Adrenal gland (tissue), 12 donors: ENCODE measurements around the gene ALB. TPM values are rescaled to one million over a fixed set of nuclear protein-coding genes. Genes with fewer than 3 reads are reported as not detected.

Source experiments
- DNase-seq, 7 donors: peaks; one replicate each; pipeline ENCODE4 v3.0.0-alpha.2; 2019 to 2020
- H3K27ac ChIP-seq, 5 donors: fragments of 200-600 bp; sonication (generic) in 4 of 5; 1 replicate in 3 of 5; 2 replicates in 2 of 5; pipeline versions ENCODE4 v1.5.1 to v1.8.0; 2016 to 2020; ENCODE audit warnings: mild to moderate bottlenecking in 1 of 5
- H3K27me3 ChIP-seq: fragments of 200-600 bp; 2 replicates; pipeline ENCODE4 v1.8.0; 2021
- H3K36me3 ChIP-seq, 2 donors: fragments of 200-600 bp; replicated peaks in 1 of 2; 1 replicate in 1 of 2; 2 replicates in 1 of 2; pipeline versions ENCODE4 v1.5.1 to v1.8.0; 2018 to 2022
- H3K4me1 ChIP-seq, 2 donors: fragments of 200-600 bp; replicated peaks in 1 of 2; 1 replicate in 1 of 2; 2 replicates in 1 of 2; pipeline versions ENCODE4 v1.5.1 to v1.8.0; 2018 to 2021
- H3K4me3 ChIP-seq, 4 donors: fragments of 200-600 bp; sonication (generic) in 3 of 4; one replicate each; pipeline ENCODE4 v1.5.1; 2016 to 2018
- H3K9me3 ChIP-seq, 3 donors: fragments of 200-600 bp; sonication (generic) in 1 of 3; replicated peaks in 1 of 3; 1 replicate in 2 of 3; 2 replicates in 1 of 3; pipeline versions ENCODE4 v1.5.1 to v1.8.0; 2016 to 2021
- CTCF ChIP-seq, 6 experiments: fragments of 450-650 bp in 4 of 6; fragments of 200-600 bp in 2 of 6; sonication (generic) in 1 of 6; IDR thresholded peaks; 1 replicate in 5 of 6; 2 replicates in 1 of 6; pipeline versions ENCODE4 v1.5.1 to v1.8.0; 2016 to 2021; ENCODE audit warnings: antibody characterized with exemption in 6 of 6, mild to moderate bottlenecking in 2 of 6, moderate library complexity in 1 of 6
- POLR2A ChIP-seq, 2 donors: fragments of 450-650 bp; IDR thresholded peaks; one replicate each; pipeline ENCODE4 v1.6.1; 2017; ENCODE audit warnings: antibody characterized with exemption in 2 of 2, mild to moderate bottlenecking in 2 of 2, moderate library complexity in 1 of 2
- WGBS, 4 donors: extraction: QIAGEN DNeasy Blood & Tissue Kit in 2 of 4; methylation state at CpG; one replicate each; pipeline versions ENCODE4 v1.1.5 to v1.1.7; 2013 to 2017; 5-methylcytosine and 5-hydroxymethylcytosine counted together
- intact Hi-C, 2 donors: fragments of 100-400 bp; cut with DNase I; formaldehyde crosslinking; loops; one replicate each; pipeline versions ENCODE4 v1.14.1 to v1.15.0; 2022 to 2023
- polyA plus RNA-seq, 3 donors: library from polyadenylated mRNA; stranded (reverse); fragments of 200-250 nt in 2 of 3; fragments of 350-450 nt in 1 of 3; fragmentation: Illumina TruSeq in 1 of 3; extraction: RNeasy Lipid Tissue Mini Kit (QIAGEN cat#74804) in 1 of 3; gene quantifications; one replicate each; pipeline ENCODE4 v1.2.3, GENCODE V29; 2013 to 2014
- total RNA-seq, 9 donors: library from RNA; depleted of rRNA in 4 of 9; stranded (reverse); fragments of >200 nt in 4 of 9; fragments of 120-200 nt in 1 of 9; fragmentation: NEBNext Ultra II Directional in 1 of 9; extraction: Animal tissue kit (Norgen Biotek cat#: 25700) in 1 of 9; gene quantifications; one replicate each; pipeline versions ENCODE4 v1.1.0 to v1.2.4, GENCODE V29; 2013 to 2023
- donor health status: healthy with polysubstance abuse.
- donor health status: Bipolar disorder and iron deficiency.
- donor health status: DM: yes; HTN: yes; CAD: no.
- donor health status: DM: no; HTN: no; CAD: no.
- donor health status: DM: no; HTN: no; CAD: no.
- donor health status: DM: yes; HTN: yes; CAD: no.

Gene ALB
- total and polyA plus RNA-seq, 12 donors, result 0.61 to 38.5 (median 5.3) TPM; not detected in 3

- Histone ChIP-seq H3K36me3 (no peaks in the 10 kb centered on the region), H3K27me3 (no peaks in the 10 kb centered on the region), H3K27ac (no peak overlapping the region), H3K4me3 (no peak overlapping the region), H3K4me1 (no peaks in the 10 kb centered on the region), H3K9me3 (no peaks in the 10 kb centered on the region)
- DNase-seq, result no peak
- intact Hi-C loops, result no loop called here
- 35 to 69% (median 65%) methylated on average over 1 of the region's 1 CpG for WGBS, 4 donors
- no peak for TF ChIP-seq CTCF (IDR thresholded peaks at IDR 0.05)
- no peak for TF ChIP-seq POLR2A (IDR thresholded peaks at IDR 0.05)
Observed at GRCh38 chr4:73470728-73471127, 66.6 kb downstream of the ALB start.

Other genes starting within 250 kb of the ALB start
- gene ANKRD17, start 145.5 kb upstream of the ALB start, total RNA-seq, result 10 to 100 TPM; 37.7 to 66.3 (median 52.8) TPM
- 10 to 100 TPM; 13.3 to 52.8 (median 14.5) TPM for gene ANKRD17, start 145.5 kb upstream of the ALB start, polyA plus RNA-seq
- 1 to 10 TPM in 3 of 9 donors, under 1 TPM in 1, not detected in 5; 0.83 to 1.5 (median 1.1) TPM for gene AFP, start 31.9 kb downstream of the ALB start, total RNA-seq
- 1 to 10 TPM in 1 of 3 donors, under 1 TPM in 2; 0.16 to 2.3 (median 0.40) TPM for gene AFP, start 31.9 kb downstream of the ALB start, polyA plus RNA-seq
- not detected for gene AFM, start 77.5 kb downstream of the ALB start, total RNA-seq
- not detected for gene AFM, start 77.5 kb downstream of the ALB start, polyA plus RNA-seq
- gene RASSF6, start 216.1 kb downstream of the ALB start, total RNA-seq, result under 1 TPM in 1 of 9 donors, not detected in 8; 0.23 TPM
- under 1 TPM; 0.07 to 0.18 (median 0.08) TPM for gene RASSF6, start 216.1 kb downstream of the ALB start, polyA plus RNA-seq